Epithelial cell of esophagus (primary cell): ENCODE results near the gene FAM240A.

Experiments
- DNase-seq: peaks from one replicate; pipeline ENCODE4 v3.0.0; 2010; ENCODE audit warnings: low read depth
- H3K4me3 ChIP-seq: 2 replicates; pipeline ENCODE4 v1.5.1; 2011; ENCODE audit warnings: mild to moderate bottlenecking, low read length, control low read depth
- TF ChIP-seq, protein P1 (sequence below): IDR thresholded peaks from 2 replicates; pipeline ENCODE4 v1.5.1; 2011; ENCODE audit warnings: low read depth, mild to moderate bottlenecking, low read length, control low read depth, inconsistent platforms; ENCODE audit not compliant: insufficient read depth; ENCODE audit errors: missing control alignments

Gene FAM240A

GRCh38 chr3:46670891-46671427 lies 58.6 kb downstream of the FAM240A start:
- TF ChIP-seq, protein P1, sequence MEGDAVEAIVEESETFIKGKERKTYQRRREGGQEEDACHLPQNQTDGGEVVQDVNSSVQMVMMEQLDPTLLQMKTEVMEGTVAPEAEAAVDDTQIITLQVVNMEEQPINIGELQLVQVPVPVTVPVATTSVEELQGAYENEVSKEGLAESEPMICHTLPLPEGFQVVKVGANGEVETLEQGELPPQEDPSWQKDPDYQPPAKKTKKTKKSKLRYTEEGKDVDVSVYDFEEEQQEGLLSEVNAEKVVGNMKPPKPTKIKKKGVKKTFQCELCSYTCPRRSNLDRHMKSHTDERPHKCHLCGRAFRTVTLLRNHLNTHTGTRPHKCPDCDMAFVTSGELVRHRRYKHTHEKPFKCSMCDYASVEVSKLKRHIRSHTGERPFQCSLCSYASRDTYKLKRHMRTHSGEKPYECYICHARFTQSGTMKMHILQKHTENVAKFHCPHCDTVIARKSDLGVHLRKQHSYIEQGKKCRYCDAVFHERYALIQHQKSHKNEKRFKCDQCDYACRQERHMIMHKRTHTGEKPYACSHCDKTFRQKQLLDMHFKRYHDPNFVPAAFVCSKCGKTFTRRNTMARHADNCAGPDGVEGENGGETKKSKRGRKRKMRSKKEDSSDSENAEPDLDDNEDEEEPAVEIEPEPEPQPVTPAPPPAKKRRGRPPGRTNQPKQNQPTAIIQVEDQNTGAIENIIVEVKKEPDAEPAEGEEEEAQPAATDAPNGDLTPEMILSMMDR, result no peak
- no peak for DNase-seq
- no peak overlapping the region for H3K4me3 ChIP-seq

- TF ChIP-seq, protein P1, result no peak
- no peak overlapping the region for H3K4me3 ChIP-seq
- no peak for DNase-seq
Observed at GRCh38 chr3:46671541-46672348, 59.4 kb downstream of the FAM240A start.

- H3K4me3 ChIP-seq, result no peak overlapping the region
- TF ChIP-seq, protein P1, result no peak
- DNase-seq, result no peak
Observed at GRCh38 chr3:46672349-46672695, 60.0 kb downstream of the FAM240A start.

GRCh38 chr3:46673151-46674030 lies 61.1 kb downstream of the FAM240A start:
- no peak overlapping the region for H3K4me3 ChIP-seq
- no peak for DNase-seq
- TF ChIP-seq, protein P1, result no peak

DNA sequence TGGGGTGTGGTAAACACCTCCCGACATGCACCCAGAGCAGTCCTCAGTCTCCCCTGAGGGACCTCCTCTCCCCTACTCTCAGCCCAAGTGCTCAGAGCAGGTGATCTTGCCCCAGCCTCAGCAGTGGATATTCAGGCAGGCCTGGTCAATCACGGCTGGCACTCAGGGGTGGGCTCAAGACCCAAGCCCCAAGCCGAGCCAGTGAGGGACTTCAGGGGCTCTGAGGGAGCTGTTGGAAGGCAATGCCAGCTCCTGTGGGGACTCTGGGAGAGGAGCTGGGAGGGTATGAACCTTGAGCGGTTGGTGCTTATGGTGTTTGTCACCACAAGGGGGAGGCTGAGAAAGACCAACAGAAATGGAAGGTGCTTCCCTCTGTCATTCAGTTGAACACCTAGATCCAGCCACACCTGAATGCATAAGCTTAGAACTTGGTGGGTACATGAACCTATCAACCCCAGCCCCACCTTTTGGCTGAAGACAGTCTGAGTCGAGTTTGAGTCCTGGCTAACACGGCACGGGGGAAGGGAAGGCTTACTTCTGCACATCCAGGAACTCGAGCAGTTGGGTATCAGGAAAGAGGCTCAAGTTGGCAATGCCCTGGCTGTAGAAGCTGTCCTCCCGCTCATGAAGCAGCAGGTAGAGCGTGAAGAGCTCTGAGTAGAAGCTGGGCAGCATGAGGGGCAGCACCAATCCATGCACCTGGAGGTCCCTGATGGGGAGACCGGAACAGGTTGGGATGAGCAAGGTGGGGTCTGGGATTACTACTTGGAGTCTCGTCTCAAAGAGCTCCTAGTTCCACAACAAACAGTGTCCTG lies 61.9 kb downstream of the FAM240A start:
- DNase-seq, result no peak
- no peak overlapping the region for H3K4me3 ChIP-seq
- TF ChIP-seq, protein P1, result peak; percentile 26

GRCh38 chr3:46675426-46675825 lies 63.1 kb downstream of the FAM240A start:
- TF ChIP-seq, protein P1, result no peak
- H3K4me3 ChIP-seq, result no peak overlapping the region
- DNase-seq, result no peak
